Measurements from ENCODE around the gene C2orf49.

C2orf49 gene

DNA sequence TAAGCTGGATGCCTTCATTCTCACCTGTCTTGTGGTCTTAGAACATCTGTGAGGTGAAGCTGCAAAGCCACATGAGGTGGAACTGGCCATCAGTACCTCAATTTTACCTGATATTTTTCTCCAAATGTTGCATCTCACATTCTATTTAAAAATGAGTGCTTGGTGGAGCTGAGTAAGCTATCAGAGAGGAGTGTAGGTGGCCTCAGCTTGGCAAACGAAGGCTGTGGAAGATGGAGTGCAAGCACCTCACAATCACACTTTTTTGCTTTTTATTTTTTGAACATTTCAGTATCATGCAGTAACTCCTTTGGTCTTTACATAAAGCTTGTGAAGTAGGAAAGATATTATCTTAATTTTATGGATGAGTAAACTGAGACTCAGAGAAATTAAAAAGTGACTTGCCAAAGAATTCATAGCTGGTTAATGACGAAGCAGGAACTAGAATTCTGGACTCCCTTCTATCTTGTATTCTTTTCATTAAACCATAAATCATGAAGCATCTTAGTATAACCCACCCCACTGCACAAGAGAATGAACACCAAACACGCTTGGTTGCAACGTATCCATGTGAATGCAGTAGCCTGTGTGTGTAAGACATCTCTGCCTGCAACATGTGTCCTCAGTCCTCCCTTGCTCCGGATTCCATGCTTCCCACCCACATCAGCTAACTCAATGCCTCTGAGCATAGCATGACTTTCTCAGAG lies 27.2 kb downstream of the C2orf49 start:
- no peak for DNase-seq

DNA sequence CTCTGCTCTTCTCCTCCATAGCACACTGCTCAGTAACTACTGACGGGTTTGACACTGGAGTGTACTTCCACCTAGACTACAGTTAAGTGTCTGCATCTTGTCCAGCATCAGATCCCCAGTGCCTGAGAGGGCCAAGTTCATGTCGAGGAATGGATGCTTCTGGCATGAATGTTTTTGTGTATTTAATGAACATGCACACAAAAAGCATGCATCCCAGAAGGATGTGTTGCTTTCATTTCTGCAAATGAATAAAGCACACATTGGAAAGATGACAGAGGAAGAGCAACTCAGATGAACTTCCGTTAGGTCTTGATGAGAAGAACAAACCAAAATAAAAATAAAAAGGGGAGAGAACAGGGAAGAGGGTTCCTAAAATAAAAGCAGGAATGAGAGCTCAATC lies 27.9 kb downstream of the C2orf49 start:
- no peak for DNase-seq

- DNase-seq, result no peak
Measured at GRCh38 chr2:105368759-105369408, 31.5 kb downstream of the C2orf49 start.

DNA sequence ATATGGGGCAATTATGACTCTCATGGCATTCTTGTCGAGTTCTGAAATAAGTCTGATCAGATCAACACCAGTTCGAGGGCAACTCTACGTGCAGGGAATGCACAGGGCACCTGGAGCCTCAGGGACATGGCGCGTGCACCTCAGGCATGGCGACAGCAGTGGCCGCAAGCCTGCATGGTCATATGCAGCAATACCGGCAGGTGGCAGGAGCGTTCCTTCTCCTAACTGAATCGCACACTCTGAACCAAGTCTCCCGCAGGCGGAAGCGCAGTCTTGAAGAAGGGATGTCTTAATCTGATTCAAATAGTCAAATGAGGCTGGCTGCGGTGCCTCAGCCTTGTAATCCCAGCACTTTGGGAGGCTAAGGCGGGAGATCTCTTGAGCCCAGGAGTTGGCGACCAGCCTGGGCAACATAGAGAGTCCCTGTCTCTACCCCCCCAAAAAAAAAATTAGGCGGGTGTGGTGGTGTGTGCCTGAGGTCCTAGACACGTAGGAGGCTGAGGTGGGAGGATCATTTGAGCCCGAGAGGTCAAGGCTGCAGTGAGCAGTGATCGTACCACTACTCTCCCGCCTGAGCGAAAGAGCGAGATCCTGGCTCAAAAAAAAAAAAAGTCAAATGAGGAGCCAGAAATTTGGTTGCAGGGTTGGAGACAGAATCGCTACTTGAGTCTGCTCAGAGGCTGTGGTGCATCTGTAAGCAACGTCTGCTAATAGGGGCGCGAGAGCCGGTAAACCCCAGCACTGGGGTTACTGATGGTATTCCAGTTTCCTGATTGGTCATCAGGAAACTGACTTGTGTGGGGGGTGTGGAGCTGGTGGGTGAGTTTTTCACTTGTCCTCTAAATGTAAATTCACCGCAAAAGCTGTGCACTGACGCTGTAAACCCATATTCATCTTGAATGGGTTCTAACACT lies 32.7 kb downstream of the C2orf49 start:
- DNase-seq, result peak; percentile 85

DNA sequence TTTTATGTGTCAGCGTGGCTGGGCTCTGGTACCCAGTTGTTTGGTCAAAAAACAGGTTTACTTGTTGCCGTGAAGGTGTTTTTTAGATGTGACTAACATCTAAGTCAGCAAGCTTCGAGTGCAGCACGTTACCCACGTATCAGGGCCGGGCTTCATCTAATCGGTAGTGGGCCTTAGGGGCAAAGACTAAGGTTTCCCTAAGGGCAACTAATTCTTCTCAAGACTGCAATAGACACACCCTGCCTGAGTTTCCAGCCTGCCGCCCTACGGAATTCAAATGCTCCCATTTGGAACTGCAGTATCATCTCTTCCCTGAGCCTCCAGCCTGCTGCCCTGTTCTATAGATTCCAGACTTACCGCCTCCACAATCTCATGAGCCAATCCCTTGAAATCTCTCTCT lies 33.8 kb downstream of the C2orf49 start:
- no peak for DNase-seq

GRCh38 chr2:105371810-105372209 lies 34.5 kb downstream of the C2orf49 start:
- no peak for DNase-seq

GRCh38 chr2:105373344-105373781 lies 36.0 kb downstream of the C2orf49 start:
- no peak for DNase-seq

- no peak for DNase-seq
Measured at GRCh38 chr2:105373895-105374401, 36.6 kb downstream of the C2orf49 start.

DNA sequence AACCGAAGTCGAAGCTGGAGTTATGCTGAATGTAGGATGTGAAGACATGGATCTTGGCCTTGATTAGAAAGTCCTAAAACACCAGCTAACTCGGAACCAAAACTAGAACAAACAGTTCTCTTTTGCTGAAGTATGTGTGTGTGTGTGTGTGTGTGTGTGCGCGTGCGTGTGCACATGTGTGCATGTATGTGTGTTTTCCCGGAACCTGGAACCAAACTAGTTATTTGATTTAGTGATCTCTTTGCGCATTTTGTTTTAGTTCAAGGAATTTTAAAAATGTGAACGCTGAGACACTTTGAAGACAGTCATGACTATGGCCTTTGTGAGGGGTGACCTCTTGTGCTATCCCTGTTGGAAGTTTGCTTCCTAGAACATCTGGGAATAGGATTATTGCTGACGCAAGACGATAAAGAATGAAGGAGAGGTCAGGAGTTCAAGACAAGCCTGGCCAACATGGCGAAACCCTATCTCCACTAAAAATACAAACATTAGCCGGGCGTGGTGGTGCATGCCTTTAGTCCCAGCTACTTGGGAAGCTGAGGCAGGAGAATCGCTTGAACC lies 37.7 kb downstream of the C2orf49 start:
- DNase-seq, result no peak

- no peak for DNase-seq
Measured at GRCh38 chr2:105376010-105376409, 38.7 kb downstream of the C2orf49 start.

DNA sequence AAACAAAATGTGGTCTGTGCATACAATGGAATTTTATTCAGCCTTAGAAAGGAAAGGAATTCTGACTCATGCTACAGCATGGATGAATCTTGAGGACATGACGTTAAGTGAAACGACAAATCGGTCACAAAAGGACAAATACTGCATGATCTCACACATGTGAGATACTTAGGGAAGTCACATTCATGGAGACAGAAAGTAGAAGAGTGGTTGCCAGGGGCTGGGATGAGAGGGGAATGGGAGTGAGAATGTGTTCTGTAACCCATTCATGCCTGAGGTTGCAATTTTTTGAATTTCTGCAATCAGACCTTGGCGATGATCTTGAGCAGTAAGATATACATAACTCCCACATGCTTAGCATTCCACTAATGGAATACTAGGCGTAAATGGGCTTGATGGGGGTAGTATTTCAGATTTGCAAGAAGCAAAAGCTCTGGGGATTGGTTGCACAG lies 39.5 kb downstream of the C2orf49 start:
- DNase-seq, result no peak

DNA sequence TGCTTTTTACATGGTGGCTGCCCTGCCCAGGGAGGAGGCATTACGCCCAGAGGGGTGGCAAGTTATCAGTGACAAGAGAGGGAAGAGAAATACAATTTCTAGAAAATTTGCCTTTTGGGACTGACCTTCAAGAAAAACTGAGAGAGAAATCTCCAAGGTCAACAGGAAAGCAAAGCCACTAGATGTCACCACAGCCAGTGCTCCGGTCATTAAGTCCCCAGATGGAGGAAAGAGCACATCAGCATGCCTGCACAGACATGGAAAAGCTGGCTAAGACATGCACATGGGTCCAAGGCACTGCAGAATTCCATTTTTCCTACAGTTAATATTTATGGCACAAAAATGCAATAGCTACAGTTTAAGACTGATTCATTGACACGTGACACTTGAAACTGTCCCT lies 40.5 kb downstream of the C2orf49 start:
- DNase-seq, result no peak

GRCh38 chr2:105378276-105378840 lies 41.0 kb downstream of the C2orf49 start:
- DNase-seq, result no peak

DNA sequence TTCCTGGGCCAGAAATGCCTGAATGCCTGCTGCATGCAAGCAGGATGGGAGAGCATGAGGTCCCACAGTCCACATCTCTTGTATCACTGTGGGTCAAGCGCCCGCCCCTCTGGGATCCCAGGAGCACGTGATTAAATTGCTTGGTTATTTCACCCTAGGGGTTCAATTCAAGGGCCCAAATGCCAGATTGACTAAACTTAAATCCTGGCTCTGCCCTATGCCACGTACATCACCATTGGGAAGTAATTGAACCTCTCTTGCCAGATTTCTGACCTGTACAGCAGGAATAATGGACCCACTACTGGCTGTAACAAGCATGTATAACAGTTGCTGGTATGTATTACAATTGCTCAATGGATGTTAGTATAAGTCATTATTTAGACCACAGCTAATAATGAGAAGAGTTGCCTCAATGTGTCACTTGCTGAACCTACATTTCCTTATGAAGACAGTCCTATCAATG lies 41.6 kb downstream of the C2orf49 start:
- no peak for DNase-seq

DNA sequence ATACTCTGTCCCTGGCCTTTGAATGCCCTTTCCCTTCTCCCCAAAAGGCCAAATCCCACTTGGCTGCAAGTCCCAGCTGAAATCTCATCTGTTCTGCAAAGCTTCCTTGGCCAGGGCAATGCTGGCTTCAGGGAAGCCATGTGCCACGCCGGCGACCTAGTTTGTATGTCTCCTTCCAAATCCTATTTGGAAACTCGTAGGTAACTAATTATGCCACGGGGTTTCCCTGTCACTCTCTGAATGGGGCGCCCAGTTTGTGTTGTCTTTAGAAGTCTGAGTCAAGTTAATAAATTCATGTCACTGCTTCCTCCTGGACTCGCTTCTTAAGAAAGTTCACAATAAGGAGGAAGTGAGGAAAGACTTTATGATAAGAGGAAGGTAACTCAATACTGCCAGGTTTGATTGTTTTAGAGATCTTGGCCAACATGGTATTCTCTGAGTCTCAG lies 42.4 kb downstream of the C2orf49 start:
- DNase-seq, result no peak

DNA sequence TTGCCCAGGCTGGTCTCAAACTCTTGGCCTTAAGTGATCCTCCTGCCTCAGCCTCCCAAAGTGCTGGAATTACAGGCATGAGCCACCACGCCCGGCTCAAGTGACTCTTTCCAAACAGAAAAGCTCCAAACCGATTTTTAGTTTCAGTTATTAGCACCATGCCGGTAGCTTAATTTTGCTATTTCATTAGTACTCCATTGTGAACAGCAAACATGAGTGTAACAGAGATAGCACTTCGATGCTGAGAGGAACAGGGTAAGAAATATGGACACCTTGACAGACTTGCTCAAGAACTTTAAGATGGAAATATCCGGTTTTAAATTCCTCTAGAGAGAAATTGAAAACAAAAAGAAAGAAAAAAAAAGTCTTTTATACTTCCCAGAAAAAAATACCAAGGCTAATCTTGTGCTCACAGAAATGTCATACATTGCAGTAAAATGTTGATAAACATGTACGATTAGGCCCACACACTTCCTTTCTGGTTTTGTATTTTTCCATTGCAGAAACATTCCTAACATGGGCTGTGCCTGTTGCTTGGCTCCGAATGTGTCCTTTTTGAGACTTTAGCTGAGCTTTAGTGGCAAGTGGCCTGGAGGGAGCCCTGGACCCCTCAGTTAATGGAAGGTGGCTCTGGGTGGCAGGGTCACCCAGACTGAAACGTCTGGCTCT lies 43.2 kb downstream of the C2orf49 start:
- no peak for DNase-seq

DNA sequence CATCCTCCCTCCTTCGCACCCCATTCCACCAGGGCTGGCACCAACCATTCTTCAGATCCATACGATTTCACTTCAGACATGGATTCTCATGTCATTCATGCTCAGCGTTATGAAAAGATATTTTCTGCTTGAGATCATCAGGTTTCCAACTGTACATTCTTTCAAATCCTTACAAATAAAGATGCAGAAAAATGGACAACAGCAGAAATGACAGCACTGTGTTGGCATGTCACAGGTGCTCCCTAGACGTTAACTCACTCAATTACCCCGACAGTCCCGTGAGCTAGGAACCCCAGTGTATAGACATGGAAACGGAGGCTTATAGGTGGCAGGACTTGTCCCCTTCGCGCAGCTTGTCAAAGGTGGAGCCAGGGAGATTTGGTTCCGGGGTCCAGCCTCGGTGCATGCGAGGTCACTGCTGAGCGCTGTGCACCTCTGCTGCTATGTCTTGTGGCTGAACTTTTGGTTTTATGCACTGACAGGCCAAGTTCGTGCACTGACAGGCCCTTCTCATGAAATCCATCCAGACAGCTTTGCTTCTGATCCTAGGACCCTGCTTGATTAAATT lies 43.8 kb downstream of the C2orf49 start:
- no peak for DNase-seq

DNA sequence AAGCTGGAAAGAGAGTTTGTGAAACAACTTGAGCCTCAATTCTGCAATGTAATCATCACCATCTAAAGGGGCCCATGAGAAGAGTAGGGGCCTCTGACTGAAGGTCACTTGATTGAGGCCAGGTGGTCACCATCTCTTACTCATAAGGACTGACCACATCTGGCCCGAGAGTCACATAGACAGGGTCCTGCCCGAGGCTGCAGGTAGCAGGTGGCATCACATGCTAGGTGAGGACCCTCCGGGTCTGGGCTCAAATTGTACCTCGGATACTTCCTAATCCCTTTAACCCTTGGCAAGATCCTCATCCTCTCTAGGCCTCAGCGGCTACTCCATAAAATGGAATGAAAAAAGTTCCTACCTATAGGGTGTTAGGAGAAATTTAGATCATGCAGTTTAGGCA lies 44.8 kb downstream of the C2orf49 start:
- no peak for DNase-seq

- DNase-seq, result no peak
Measured at GRCh38 chr2:105383432-105384166, 46.3 kb downstream of the C2orf49 start.

GRCh38 chr2:105384216-105384615 lies 46.9 kb downstream of the C2orf49 start:
- no peak for DNase-seq

- DNase-seq, result no peak
Measured at GRCh38 chr2:105384861-105385260, 47.5 kb downstream of the C2orf49 start.
